Activated CD4-positive, alpha-beta T cell treated with anti-CD3 and anti-CD28 coated beads, Interleukin-2, amount 50 U/mL, for 16 hours (primary cell): ENCODE measurements around the gene CYBA.
A peak's percentile ranks its signal among the peaks of the same experiment; 100 is the strongest.
"Not testable (repeated sequence)": the region's sequence is repeated elsewhere in the genome, so short reads cannot be mapped to it uniquely, and the experiment has no call there.

ENCODE experiments used
- DNase-seq: peaks from one replicate; pipeline ENCODE4 v3.0.0-alpha.2; 2020

The CYBA gene

DNA sequence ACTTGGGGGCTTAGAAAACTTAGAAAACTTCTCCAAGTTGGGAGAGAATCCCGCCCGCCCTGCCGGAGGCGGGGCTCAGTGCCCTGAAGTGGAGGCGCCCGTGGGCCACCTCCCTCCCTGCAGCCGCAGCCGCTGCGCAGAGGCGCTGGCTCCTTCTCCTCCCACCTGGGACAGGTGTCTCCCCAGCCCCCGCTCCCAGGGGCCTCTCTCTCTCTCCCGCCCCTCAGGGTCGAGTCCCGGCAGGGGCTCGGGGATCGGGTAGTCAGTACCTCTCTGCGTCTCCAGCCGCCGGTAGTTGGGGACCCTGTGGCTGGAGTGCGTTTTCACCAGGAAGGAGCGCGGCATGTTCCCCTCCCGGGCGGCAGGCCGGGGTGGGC lies 35.2 kb upstream of the CYBA start:
- no peak for DNase-seq

DNA sequence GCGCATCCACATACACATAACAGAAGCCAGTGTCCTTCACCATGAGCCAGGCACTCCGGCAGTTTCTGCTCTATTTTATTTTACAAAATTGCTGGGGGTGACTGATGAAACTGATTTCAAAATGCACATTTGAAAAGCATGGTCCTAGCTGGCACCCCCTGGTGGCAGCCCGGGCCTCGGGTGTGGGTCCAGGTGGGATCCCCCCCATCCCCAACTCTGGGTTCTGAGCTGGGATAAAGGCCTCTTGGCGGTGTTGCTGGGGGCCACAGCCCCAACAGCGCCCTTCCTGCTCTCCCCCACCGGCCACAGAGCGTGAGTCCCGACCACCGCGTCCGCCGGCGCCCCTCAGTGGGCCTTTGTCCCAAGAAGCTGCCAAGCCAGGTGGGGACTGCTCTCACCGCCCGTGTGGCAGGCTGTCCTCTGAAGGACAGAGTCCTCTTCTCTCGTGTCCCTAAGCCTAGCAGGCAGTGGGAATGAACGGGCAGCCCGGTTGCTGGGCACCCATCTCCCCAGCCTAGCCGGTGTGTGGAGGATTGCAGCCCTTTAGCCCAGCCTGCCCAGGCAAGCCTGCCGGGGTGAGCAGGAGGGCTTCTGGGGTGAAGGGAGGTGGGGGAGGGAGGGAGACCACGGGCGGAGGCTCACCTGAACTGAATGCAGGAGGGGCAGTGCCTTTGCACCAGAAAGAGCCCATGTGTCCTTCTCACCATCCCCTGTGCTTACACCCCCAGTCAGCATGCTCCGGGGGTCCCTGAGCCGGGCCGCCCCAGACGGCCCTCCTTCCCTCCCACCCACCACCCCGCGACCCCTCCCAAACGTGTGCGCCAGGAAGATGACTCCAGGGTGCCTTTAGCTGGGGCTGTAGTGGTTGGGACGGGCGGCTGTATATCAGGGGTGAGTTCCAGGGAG lies 34.6 kb upstream of the CYBA start:
- DNase-seq, result peak; percentile 44

DNA sequence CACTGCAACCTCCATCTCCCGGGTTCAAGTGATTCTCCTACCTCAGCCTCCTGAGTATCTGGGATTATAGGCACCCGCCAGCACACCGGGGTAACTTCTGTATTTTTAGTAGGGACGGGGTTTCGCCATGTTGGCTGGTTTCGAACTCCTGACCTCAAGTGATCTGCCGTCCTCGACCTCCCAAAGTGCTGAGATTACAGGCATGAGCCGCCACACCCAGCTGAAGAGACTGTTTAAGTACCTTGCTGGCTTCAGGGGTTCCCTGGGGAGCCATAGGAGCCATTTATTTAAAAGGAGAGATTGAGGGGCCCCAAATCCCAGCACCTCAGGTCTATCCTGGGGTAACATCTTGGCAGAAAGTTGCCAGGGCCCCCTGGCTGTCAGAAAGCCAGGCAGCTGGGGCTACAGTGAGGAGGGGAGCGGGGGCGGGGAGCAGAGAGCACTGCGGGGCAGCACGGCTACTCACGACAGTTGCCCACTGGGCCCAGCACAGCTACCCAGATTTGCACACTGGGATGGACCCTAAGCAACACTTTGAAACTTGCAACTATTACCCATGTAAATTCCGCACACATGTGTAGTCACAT lies 33.8 kb upstream of the CYBA start:
- no peak for DNase-seq

DNA sequence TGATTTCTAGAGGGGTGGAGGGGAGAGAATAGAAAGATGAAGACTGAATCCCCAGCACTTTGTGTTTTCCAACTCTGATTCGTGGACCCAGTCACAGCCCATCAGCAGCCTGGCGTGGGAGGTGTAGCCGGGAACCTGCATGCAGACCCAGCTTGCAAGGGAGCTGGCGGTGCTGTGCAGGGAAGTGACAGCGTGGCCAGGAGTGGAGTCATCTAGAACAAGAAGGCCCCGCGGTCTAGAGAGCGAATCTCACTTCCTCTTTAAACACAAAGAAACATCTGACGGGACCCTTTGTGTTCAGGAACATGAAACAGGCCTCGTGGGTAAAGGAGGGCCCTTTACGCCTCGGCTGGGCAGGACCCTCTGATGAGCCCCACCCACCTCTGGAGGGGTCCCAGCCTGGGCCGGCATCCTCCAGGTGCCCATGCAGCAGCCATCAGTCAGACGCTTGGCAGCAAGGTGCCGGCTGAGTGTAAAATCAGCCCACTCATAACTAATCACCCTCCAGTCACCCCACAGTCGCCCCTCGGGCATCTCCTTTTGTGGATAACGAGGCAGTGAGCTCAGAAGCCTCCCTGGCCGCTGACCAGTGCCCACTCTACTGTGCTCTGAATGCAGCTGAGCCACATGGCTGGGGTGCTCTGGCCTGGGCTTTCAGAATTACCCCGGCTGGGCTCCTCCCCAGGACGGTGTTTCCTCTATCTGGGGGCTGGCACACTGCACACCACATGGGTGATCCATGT lies 31.0 kb upstream of the CYBA start:
- peak; percentile 76 for DNase-seq

- peak; percentile 63 for DNase-seq
Observed at GRCh38 chr16:88681084-88681680, 30.3 kb upstream of the CYBA start.

GRCh38 chr16:88680554-88681083 lies 29.8 kb upstream of the CYBA start:
- no peak for DNase-seq

DNA sequence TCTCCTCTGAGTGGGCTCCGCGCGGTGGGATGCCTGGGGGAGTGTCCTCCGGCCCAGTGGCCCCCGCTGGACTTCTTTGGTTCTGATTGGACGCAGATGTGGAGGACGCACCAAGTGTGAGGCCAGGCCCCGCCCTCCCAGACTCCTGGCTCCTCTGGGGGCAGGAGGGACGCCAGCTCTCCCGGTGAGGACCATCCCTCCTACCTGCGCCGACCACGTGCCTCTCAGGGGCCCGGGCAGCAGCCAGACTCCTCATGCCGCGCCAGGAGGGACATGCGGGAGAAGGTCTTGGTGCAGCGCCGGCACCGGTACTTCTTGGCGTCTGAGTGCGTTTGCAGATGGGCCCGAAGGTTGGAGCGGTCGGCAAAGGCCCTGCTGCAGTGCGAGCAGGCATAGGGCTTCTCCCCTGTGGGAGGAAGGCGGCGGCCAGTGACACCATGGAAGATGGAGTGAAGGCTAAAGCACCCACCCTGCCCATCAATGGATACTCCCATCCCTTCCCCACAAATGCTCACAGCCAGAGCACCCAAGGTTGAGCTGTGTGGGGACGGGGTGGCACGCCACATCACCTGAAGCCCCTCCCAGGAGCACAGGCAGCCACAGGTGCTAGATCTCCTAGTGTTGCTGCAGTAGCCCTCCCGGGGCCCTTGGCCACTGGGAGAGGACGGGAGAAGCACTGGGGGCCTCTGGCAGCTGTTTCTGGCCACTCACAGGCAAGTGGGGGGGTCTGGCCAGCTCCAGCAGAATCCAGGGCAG lies 27.5 kb upstream of the CYBA start:
- no peak for DNase-seq

GRCh38 chr16:88677721-88678120 lies 26.9 kb upstream of the CYBA start:
- no peak for DNase-seq

- DNase-seq, result no peak
Observed at GRCh38 chr16:88676502-88677242, 25.8 kb upstream of the CYBA start.

GRCh38 chr16:88673716-88674379 lies 23.0 kb upstream of the CYBA start:
- no peak for DNase-seq

GRCh38 chr16:88672776-88673175 lies 21.9 kb upstream of the CYBA start:
- DNase-seq, result no peak

GRCh38 chr16:88671806-88672205 lies 21.0 kb upstream of the CYBA start:
- no peak for DNase-seq

GRCh38 chr16:88669980-88670379 lies 19.1 kb upstream of the CYBA start:
- DNase-seq, result no peak

- not testable (repeated sequence) for DNase-seq
Observed at GRCh38 chr16:88669493-88669892, 18.6 kb upstream of the CYBA start.

GRCh38 chr16:88667461-88667860 lies 16.6 kb upstream of the CYBA start:
- DNase-seq, result no peak

- DNase-seq, result no peak
Observed at GRCh38 chr16:88665570-88665969, 14.7 kb upstream of the CYBA start.

GRCh38 chr16:88665148-88665547 lies 14.3 kb upstream of the CYBA start:
- no peak for DNase-seq

DNA sequence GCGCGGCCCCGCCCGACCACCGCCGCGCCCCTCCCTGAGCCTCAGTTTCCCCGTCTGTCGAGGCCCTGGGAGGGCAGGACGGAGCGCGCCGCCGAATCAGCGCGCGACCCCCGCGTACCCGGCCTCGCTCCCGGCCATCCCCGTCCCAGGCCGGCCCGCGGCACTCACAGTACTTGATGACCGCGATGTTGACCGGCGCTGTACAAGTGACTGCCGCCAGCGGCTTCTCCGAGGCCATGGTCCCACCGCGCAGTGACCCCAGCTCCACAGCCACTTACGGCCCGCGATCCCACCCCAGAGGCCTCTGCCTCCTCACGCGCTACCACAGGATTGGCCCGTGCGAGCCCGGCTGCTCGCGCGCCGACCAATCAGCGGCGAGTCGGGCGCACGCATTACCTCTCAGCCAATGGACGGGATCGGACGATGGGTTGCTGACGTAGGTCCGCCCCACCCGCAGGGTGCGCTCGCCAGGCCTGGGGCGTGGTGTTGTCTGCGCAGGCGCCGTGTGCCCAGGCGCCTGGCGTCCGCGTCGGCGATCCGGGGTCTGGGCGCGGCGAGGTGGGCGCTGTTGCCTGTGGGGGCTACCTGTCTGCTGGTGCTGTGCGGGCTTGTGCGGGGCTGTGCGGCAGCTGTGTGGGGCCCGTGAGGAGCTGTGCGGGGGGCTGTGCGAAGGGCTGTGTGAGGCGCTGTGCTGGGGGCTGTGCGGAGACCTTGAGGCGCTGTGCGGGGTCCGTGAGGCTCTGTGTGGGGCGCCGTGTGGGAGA lies 12.2 kb upstream of the CYBA start, which contains the start of gene MVD:
Gene MVD, minus strand, starts transcription at position 249 of the 764 bp plus-strand sequence. Its CDS starts 11 bp downstream, at position 238.
- DNase-seq, result peak; percentile 98

DNA sequence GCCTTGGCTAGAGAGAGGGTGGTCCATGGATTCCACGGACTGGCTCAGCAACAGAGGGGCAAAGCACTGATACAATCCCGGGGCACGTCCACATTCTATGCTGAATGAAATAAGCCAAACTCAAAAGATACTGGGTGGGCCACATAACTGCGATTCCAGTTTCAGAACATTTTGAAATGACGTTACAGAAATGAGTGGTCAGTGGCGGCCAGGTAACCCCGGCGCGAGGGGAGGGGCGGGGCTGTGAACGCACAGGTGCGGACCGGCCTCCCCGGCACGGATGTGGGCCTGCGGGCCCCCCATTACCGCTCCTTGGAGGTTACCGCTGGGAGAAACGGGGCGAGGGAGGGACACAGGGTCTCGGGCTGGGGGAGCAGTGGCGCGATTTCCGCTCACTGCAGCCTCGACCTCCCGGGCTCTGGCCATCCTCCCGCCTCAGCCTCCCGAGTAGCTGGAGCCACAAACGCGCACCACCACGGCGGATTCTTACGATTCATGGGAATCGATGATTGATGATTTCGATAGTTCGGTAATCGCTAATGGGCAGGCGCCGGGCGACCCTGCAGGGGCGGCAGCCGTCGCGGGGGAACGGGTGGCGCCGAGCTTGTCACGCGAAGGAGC lies 11.5 kb upstream of the CYBA start:
- DNase-seq, result no peak

DNA sequence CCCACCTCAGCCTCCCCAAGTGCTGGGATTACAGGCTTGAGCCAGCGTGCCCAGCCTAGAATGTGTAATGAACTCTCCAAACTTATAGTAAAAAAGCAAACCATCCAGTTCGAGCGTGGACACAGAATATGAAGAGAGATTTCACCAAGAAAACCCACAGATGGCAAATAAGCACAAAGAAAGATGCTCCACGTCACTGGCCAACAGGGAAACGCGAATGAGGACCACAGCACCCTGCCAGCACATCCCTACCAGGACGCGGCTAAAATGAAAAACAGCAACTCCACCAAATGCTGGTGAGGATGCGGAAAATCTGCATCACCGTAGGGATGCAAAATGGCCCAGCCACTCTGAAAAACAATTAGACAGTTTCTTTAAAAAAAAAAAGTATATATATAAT lies 10.6 kb upstream of the CYBA start:
- no peak for DNase-seq
